Measurements from ENCODE around the gene RAD9A. TPM values are rescaled to one million over a fixed set of nuclear protein-coding genes. Genes with fewer than 3 reads are reported as not detected.

The RAD9A gene
- total RNA-seq, 1 experiment from 2014 or later = 13.8 TPM

- Histone ChIP-seq H3K9me3 (replicated peaks) (no peaks in the 10 kb centered on the region), H3K27ac (no peak overlapping the region), H3K4me1 (replicated peaks) (peaks cover 6% of the 10 kb centered on the region), H3K36me3 (peaks cover 94% of the 10 kb centered on the region), H3K4me3 (no peak overlapping the region), H3K27me3 (replicated peaks) (no peaks in the 10 kb centered on the region)
- DNase-seq (ENCODE audit: low read depth in 1 of 2, low spot score in 2 of 2) = no peak
Measured at GRCh38 chr11:67433536-67434394, 42.0 kb downstream of the RAD9A start.

GRCh38 chr11:67434395-67434881 lies 42.7 kb downstream of the RAD9A start:
- Histone ChIP-seq H3K36me3 (peaks cover 96% of the 10 kb centered on the region), H3K4me3 (no peak overlapping the region), H3K4me1 (replicated peaks) (peaks cover under 1% of the 10 kb centered on the region), H3K9me3 (replicated peaks) (no peaks in the 10 kb centered on the region), H3K27me3 (replicated peaks) (no peaks in the 10 kb centered on the region), H3K27ac (no peak overlapping the region)
- DNase-seq (ENCODE audit: low read depth in 1 of 2, low spot score in 2 of 2) = no peak

GRCh38 chr11:67435031-67435726 lies 43.4 kb downstream of the RAD9A start:
- DNase-seq (ENCODE audit: low read depth in 1 of 2, low spot score in 2 of 2) = no peak
- Histone ChIP-seq H3K36me3 (peaks cover 96% of the 10 kb centered on the region), H3K27me3 (replicated peaks) (no peaks in the 10 kb centered on the region), H3K9me3 (replicated peaks) (no peaks in the 10 kb centered on the region), H3K27ac (no peak overlapping the region), H3K4me1 (replicated peaks) (no peaks in the 10 kb centered on the region), H3K4me3 (no peak overlapping the region)

GRCh38 chr11:67435727-67436458 lies 44.1 kb downstream of the RAD9A start:
- H3K27me3 ChIP-seq (replicated peaks) = no peaks in the 10 kb centered on the region
- H3K4me3 ChIP-seq = no peak overlapping the region
- no peak for DNase-seq (ENCODE audit: low read depth in 1 of 2, low spot score in 2 of 2)
- no peak overlapping the region for H3K27ac ChIP-seq
- H3K4me1 ChIP-seq (replicated peaks) = no peaks in the 10 kb centered on the region
- no peaks in the 10 kb centered on the region for H3K9me3 ChIP-seq (replicated peaks)
- peaks cover 96% of the 10 kb centered on the region for H3K36me3 ChIP-seq

- no peak for DNase-seq (ENCODE audit: low read depth in 1 of 2, low spot score in 2 of 2)
Measured at GRCh38 chr11:67436459-67437081, 44.8 kb downstream of the RAD9A start.

GRCh38 chr11:67437082-67437808 lies 45.5 kb downstream of the RAD9A start, which contains the start of gene PTPRCAP:
PTPRCAP (minus strand) TSS chr11:67437682; CDS start chr11:67437619, 63 bp downstream.
- H3K4me3 ChIP-seq = no peak within 1 kb of the TSS
- H3K36me3 ChIP-seq = peaks cover 96% of the 10 kb centered on the region
- DNase-seq (ENCODE audit: low read depth in 1 of 2, low spot score in 2 of 2) = no peak
- H3K27me3 ChIP-seq (replicated peaks) = no peaks in the 10 kb centered on the region
- H3K9me3 ChIP-seq (replicated peaks) = no peaks in the 10 kb centered on the region
- H3K4me1 ChIP-seq (replicated peaks) = peaks cover 4% of the 10 kb centered on the region
- H3K27ac ChIP-seq = no peak within 1 kb of the TSS

More at GRCh38 chr11:67436459-67437081, 44.8 kb downstream of the RAD9A start:
- Histone ChIP-seq H3K36me3 (peaks cover 96% of the 10 kb centered on the region), H3K27ac (no peak overlapping the region), H3K27me3 (replicated peaks) (no peaks in the 10 kb centered on the region), H3K9me3 (replicated peaks) (no peaks in the 10 kb centered on the region), H3K4me1 (replicated peaks) (no peaks in the 10 kb centered on the region), H3K4me3 (no peak overlapping the region)

- Histone ChIP-seq H3K4me3 (no peak overlapping the region), H3K9me3 (replicated peaks) (no peaks in the 10 kb centered on the region), H3K27me3 (replicated peaks) (no peaks in the 10 kb centered on the region), H3K36me3 (peaks cover 96% of the 10 kb centered on the region), H3K4me1 (replicated peaks) (peaks cover 9% of the 10 kb centered on the region), H3K27ac (no peak overlapping the region)
- DNase-seq (ENCODE audit: low read depth in 1 of 2, low spot score in 2 of 2) = no peak
Measured at GRCh38 chr11:67437809-67438157, 46.0 kb downstream of the RAD9A start.

- H3K9me3 ChIP-seq (replicated peaks) = no peaks in the 10 kb centered on the region
- H3K36me3 ChIP-seq = peaks cover 94% of the 10 kb centered on the region
- H3K27me3 ChIP-seq (replicated peaks) = no peaks in the 10 kb centered on the region
- no peak for DNase-seq (ENCODE audit: low read depth in 1 of 2, low spot score in 2 of 2)
- no peak overlapping the region for H3K4me3 ChIP-seq
- H3K4me1 ChIP-seq (replicated peaks) = peaks cover 11% of the 10 kb centered on the region
- no peak overlapping the region for H3K27ac ChIP-seq
Measured at GRCh38 chr11:67438158-67438902, 46.5 kb downstream of the RAD9A start.

GRCh38 chr11:67439321-67440228 lies 47.8 kb downstream of the RAD9A start:
- peaks cover 18% of the 10 kb centered on the region for H3K4me1 ChIP-seq (replicated peaks)
- peak in 1 of 2 experiments; percentile 50 for DNase-seq (ENCODE audit: low read depth in 1 of 2, low spot score in 2 of 2)

GRCh38 chr11:67440229-67441097 lies 48.7 kb downstream of the RAD9A start:
- H3K27ac ChIP-seq = no peak overlapping the region
- no peak for DNase-seq (ENCODE audit: low read depth in 1 of 2, low spot score in 2 of 2)
- H3K36me3 ChIP-seq = peaks cover 73% of the 10 kb centered on the region
- no peaks in the 10 kb centered on the region for H3K9me3 ChIP-seq (replicated peaks)
- H3K4me1 ChIP-seq (replicated peaks) = peaks cover 18% of the 10 kb centered on the region
- H3K27me3 ChIP-seq (replicated peaks) = no peaks in the 10 kb centered on the region
- no peak overlapping the region for H3K4me3 ChIP-seq

More at GRCh38 chr11:67439321-67440228, 47.8 kb downstream of the RAD9A start:
- no peaks in the 10 kb centered on the region for H3K27me3 ChIP-seq (replicated peaks)
- H3K36me3 ChIP-seq = peaks cover 82% of the 10 kb centered on the region
- H3K4me3 ChIP-seq = no peak overlapping the region
- H3K9me3 ChIP-seq (replicated peaks) = no peaks in the 10 kb centered on the region
- H3K27ac ChIP-seq = no peak overlapping the region

GRCh38 chr11:67441098-67441563 lies 49.3 kb downstream of the RAD9A start:
- Histone ChIP-seq H3K4me3 (no peak overlapping the region), H3K36me3 (peaks cover 66% of the 10 kb centered on the region), H3K9me3 (replicated peaks) (no peaks in the 10 kb centered on the region), H3K27me3 (replicated peaks) (no peaks in the 10 kb centered on the region), H3K27ac (no peak overlapping the region), H3K4me1 (replicated peaks) (peaks cover 18% of the 10 kb centered on the region)
- DNase-seq (ENCODE audit: low read depth in 1 of 2, low spot score in 2 of 2) = no peak

All from SJSA1 (cell line).